Ishikawa (cell line): Measurements from ENCODE around the gene TLR2.

Source experiments
- CREB1 ChIP-seq: IDR thresholded peaks from 2 replicates; pipeline ENCODE4 v1.6.1; 2012; ENCODE audit warnings: low read depth
- EP300 ChIP-seq: IDR thresholded peaks from 2 replicates; pipeline ENCODE4 v1.6.1; 2012; ENCODE audit warnings: borderline replicate concordance
- MAX ChIP-seq: IDR thresholded peaks from 2 replicates; pipeline ENCODE4 v1.6.1; 2012
- NFIC ChIP-seq: IDR thresholded peaks from 2 replicates; pipeline ENCODE4 v1.6.1; 2012
- REST ChIP-seq: IDR thresholded peaks from 2 replicates; pipeline ENCODE4 v1.6.1; 2012; ENCODE audit warnings: low read depth, mild to moderate bottlenecking

- TF ChIP-seq EP300 (no peak), MAX (no peak), NFIC (no peak), REST (no peak), CREB1 (no peak)
These were observed 36.1 kb upstream of the TLR2 start for GRCh38 chr4:153647975-153648374.
